Activated T-cell treated with anti-CD3 and anti-CD28 coated beads for 1 hour (primary cell): ENCODE results near the gene NIPA2.
"Not testable (repeated sequence)": the region's sequence is repeated elsewhere in the genome, so short reads cannot be mapped to it uniquely, and the experiment has no call there.

ENCODE experiments used
- DNase-seq: peaks from one replicate; pipeline ENCODE4 v3.0.0-alpha.2; 2020; ENCODE audit warnings: low read depth

The NIPA2 gene

GRCh38 chr15:22838292-22839042 lies at the start of gene NIPA2:
Gene NIPA2 (plus strand): TSS chr15:22838666. CDS start chr15:22851732, 13,066 bp downstream.
- peak; percentile 99 for DNase-seq

GRCh38 chr15:22794063-22794462 lies 44.4 kb upstream of the NIPA2 start:
- DNase-seq = no peak

GRCh38 chr15:22794621-22795167 lies 43.8 kb upstream of the NIPA2 start:
- no peak for DNase-seq

- DNase-seq = no peak
Measured at GRCh38 chr15:22795206-22796063, 43.0 kb upstream of the NIPA2 start.

GRCh38 chr15:22796079-22796478 lies 42.4 kb upstream of the NIPA2 start:
- DNase-seq = no peak

- DNase-seq = no peak
Measured at GRCh38 chr15:22799902-22800301, 38.6 kb upstream of the NIPA2 start.

GRCh38 chr15:22803006-22803405 lies 35.5 kb upstream of the NIPA2 start:
- not testable (repeated sequence) for DNase-seq

- DNase-seq = no peak
Measured at GRCh38 chr15:22806156-22806555, 32.3 kb upstream of the NIPA2 start.

GRCh38 chr15:22806664-22807063 lies 31.8 kb upstream of the NIPA2 start:
- DNase-seq = no peak

- not testable (repeated sequence) for DNase-seq
Measured at GRCh38 chr15:22807831-22808230, 30.6 kb upstream of the NIPA2 start.

GRCh38 chr15:22808240-22808639 lies 30.2 kb upstream of the NIPA2 start:
- no peak for DNase-seq

- DNase-seq = no peak
Measured at GRCh38 chr15:22808761-22809280, 29.6 kb upstream of the NIPA2 start.

- DNase-seq = no peak
Measured at GRCh38 chr15:22810033-22810852, 28.2 kb upstream of the NIPA2 start.

- DNase-seq = no peak
Measured at GRCh38 chr15:22810853-22811338, 27.6 kb upstream of the NIPA2 start.

GRCh38 chr15:22811640-22812039 lies 26.8 kb upstream of the NIPA2 start:
- DNase-seq = no peak

- DNase-seq = no peak
Measured at GRCh38 chr15:22813844-22814243, 24.6 kb upstream of the NIPA2 start.

GRCh38 chr15:22815766-22816165 lies 22.7 kb upstream of the NIPA2 start:
- DNase-seq = no peak

- DNase-seq = no peak
Measured at GRCh38 chr15:22819651-22820050, 18.8 kb upstream of the NIPA2 start.

GRCh38 chr15:22823495-22824128 lies 14.9 kb upstream of the NIPA2 start:
- no peak for DNase-seq

- no peak for DNase-seq
Measured at GRCh38 chr15:22827125-22827524, 11.3 kb upstream of the NIPA2 start.

GRCh38 chr15:22831473-22831872 lies 7.0 kb upstream of the NIPA2 start:
- no peak for DNase-seq
